Pancreas (tissue), 10 donors: Measurements from ENCODE around the gene HIKESHI. TPM values are rescaled to one million over a fixed set of nuclear protein-coding genes. Genes with fewer than 3 reads are reported as not detected.
A peak's percentile ranks its signal among the peaks of the same experiment; 100 is the strongest.

Experiments
- ATAC-seq, 4 donors: fragments of 200-7000 bp; cut with Tn5 transposase; one replicate each; pipeline versions ENCODE4 v1.8.0 to v1.9.1; 2020; ENCODE audit warnings: mild to moderate bottlenecking in 4 of 4, moderate library complexity in 4 of 4
- DNase-seq, 6 donors: peaks; one replicate each; pipeline ENCODE4 v3.0.0-alpha.2; 2020
- FAIRE-seq: peaks from 2 replicates; lab custom pipeline; 2012; peaks lifted over from hg19 to GRCh38; lab: Jason Lieb, UNC
- H3K27ac ChIP-seq, 4 donors: fragments of 200-600 bp; sonication (generic); 1 replicate in 3 of 4; 2 replicates in 1 of 4; pipeline versions ENCODE4 v1.5.0 to v1.8.0; 2020
- H3K27me3 ChIP-seq, 4 donors: fragments of 200-600 bp; one replicate each; pipeline ENCODE4 v1.8.0; 2021
- H3K36me3 ChIP-seq, 3 donors: fragments of 200-600 bp; sonication (generic) in 1 of 3; one replicate each; pipeline versions ENCODE4 v1.5.0 to v1.8.0; 2020 to 2021
- H3K4me1 ChIP-seq, 3 donors: fragments of 200-600 bp; one replicate each; pipeline ENCODE4 v1.8.0; 2021
- H3K4me3 ChIP-seq, 4 donors: fragments of 200-600 bp; sonication (generic) in 2 of 4; one replicate each; pipeline versions ENCODE4 v1.5.0 to v1.8.0; 2020 to 2021
- H3K9me3 ChIP-seq, 4 donors: fragments of 200-600 bp; one replicate each; pipeline ENCODE4 v1.8.0; 2021
- CTCF ChIP-seq, 4 donors: fragments of 200-600 bp; sonication (generic) in 3 of 4; IDR thresholded peaks; one replicate each; pipeline versions ENCODE4 v1.5.0 to v1.8.0; 2021; ENCODE audit warnings: antibody characterized with exemption in 4 of 4
- WGBS, 2 donors: extraction: QIAGEN DNeasy Blood & Tissue Kit; methylation state at CpG; one replicate each; pipeline ENCODE4 v1.1.7; 2013; 5-methylcytosine and 5-hydroxymethylcytosine counted together
- intact Hi-C, 3 donors: fragments of 100-400 bp; cut with DNase I; formaldehyde crosslinking; loops; one replicate each; pipeline versions ENCODE4 v1.11.1 to v1.14.2; 2022
- polyA plus RNA-seq, 2 donors: library from polyadenylated mRNA; stranded (reverse); fragments of 200-250 nt; gene quantifications; one replicate each; pipeline ENCODE4 v1.2.3, GENCODE V29; 2013
- total RNA-seq, 6 donors: library from RNA; stranded (reverse); fragmentation: NEBNext Ultra II Directional in 4 of 6; extraction: Animal tissue kit (Norgen Biotek cat#: 25700) in 4 of 6; gene quantifications; one replicate each; pipeline versions ENCODE4 v1.2.1 to v1.2.4, GENCODE V29; 2021 to 2023
- donor health status: healthy with polysubstance abuse.
- donor health status: DM: no; HTN: no; CAD: no; lungs with moderate emphysema.
- donor health status: DM: no; HTN: no; CAD: no.
- donor health status: control.
- donor health status: control.
- donor health status: Bipolar disorder and iron deficiency.
- donor health status: DM: yes; HTN: yes; CAD: no.
- donor health status: DM: no; HTN: no; CAD: no.
- donor health status: DM: no; HTN: no; CAD: no.
- donor health status: DM: yes; HTN: yes; CAD: no.

The HIKESHI gene
- total and polyA plus RNA-seq, 8 donors, result 7.8 to 22.5 (median 10.7) TPM

DNA sequence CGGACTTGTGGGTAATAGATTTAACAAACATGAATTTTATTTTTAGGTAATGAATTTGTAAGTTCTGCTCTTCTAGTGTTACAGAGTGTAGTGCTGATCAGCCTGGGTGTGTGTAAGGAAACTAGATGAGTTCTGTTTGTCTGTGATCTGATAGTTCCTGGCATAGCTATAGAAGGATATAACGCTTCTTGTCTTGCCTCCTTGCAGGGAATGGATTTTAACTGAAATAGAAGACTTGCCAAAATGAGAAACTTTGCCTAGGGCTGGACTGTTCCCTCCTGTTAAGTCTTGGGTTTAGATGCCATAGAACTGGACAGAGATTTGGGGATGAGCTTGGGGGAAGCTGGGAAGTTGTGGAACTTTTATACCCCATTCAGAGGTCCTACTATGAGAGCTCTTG lies 84.2 kb downstream of the HIKESHI start:
- Histone ChIP-seq H3K4me3 (no peak overlapping the region), H3K27me3 (no peaks in the 10 kb centered on the region), H3K27ac (no peak overlapping the region), H3K4me1 (no peaks in the 10 kb centered on the region), H3K36me3 (no peaks in the 10 kb centered on the region), H3K9me3 (no peaks in the 10 kb centered on the region)
- intact Hi-C loops, result no loop called here
- ATAC-seq (no peak), FAIRE-seq (no peak), DNase-seq (no peak)
- TF ChIP-seq CTCF (IDR thresholded peaks at IDR 0.05), result no peak
- WGBS, 2 donors, result 90 to 91% methylated on average over 2 of the region's 2 CpGs

DNA sequence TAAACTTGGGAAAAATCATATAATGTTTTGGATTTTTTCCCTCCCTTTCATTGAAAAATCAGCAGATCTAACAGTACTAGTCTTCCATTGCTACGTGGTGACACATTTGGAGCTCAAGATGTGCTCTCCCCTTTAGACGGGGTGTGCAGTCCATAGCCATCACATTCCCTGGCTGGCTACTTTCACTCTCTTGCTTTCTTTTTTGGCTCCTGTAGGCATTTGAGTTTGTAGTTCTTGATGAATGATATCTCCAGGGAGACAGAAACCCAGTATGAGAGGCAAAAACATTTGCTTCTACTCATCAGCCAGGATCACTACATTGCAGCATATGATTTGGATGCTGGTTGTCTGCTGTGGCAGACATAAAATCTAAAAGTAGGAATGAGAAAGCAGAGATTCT lies 84.7 kb downstream of the HIKESHI start:
- WGBS, 2 donors, result 86 to 92% methylated on average over 2 of the region's 2 CpGs
- Histone ChIP-seq H3K4me3 (no peak overlapping the region), H3K27ac (no peak overlapping the region), H3K4me1 (no peaks in the 10 kb centered on the region), H3K9me3 (no peaks in the 10 kb centered on the region), H3K36me3 (no peaks in the 10 kb centered on the region), H3K27me3 (no peaks in the 10 kb centered on the region)
- DNase-seq (no peak), FAIRE-seq (no peak), ATAC-seq (no peak)
- intact Hi-C loops, result no loop called here
- TF ChIP-seq CTCF (IDR thresholded peaks at IDR 0.05), result no peak

- no peaks in the 10 kb centered on the region for H3K4me1 ChIP-seq
- no peaks in the 10 kb centered on the region for H3K9me3 ChIP-seq
- intact Hi-C loops, result no loop called here
- DNase-seq (no peak), FAIRE-seq (no peak), ATAC-seq (peak in 2 of 4 donors; percentile 63 to 64)
- H3K4me3 ChIP-seq, result no peak overlapping the region
- no peak for TF ChIP-seq CTCF (IDR thresholded peaks at IDR 0.05)
- H3K27ac ChIP-seq, result no peak overlapping the region
- H3K27me3 ChIP-seq, result no peaks in the 10 kb centered on the region
- WGBS, 2 donors, result 53 to 62% methylated on average over 4 of the region's 4 CpGs
- no peaks in the 10 kb centered on the region for H3K36me3 ChIP-seq
Measured at GRCh38 chr11:86388198-86388597, 86.2 kb downstream of the HIKESHI start.

DNA sequence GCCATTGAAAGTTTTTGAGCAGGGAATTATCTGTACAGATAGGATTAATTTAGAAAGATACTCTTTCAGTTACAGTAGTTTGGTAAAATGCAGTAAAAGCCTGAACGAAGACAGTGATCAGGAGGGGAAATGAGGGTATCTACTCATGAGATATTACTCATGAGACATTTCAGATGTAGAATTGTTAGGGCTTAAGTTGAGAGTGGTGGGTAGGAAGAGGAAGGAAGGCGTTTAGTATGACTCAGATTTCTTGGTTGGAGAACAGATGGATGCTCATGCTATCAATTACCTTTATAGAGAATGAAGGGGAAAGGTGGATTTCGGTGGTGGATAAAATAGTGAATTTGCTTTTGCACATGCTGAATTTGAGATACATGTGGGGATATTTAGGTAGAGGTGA lies 88.4 kb downstream of the HIKESHI start:
- ATAC-seq (no peak), FAIRE-seq (no peak), DNase-seq (no peak)
- no peaks in the 10 kb centered on the region for H3K4me1 ChIP-seq
- 81 to 86% methylated on average over 3 of the region's 3 CpGs for WGBS, 2 donors
- no peak for TF ChIP-seq CTCF (IDR thresholded peaks at IDR 0.05)
- H3K36me3 ChIP-seq, result no peaks in the 10 kb centered on the region
- H3K27me3 ChIP-seq, result no peaks in the 10 kb centered on the region
- H3K27ac ChIP-seq, result no peak overlapping the region
- H3K4me3 ChIP-seq, result no peak overlapping the region
- intact Hi-C loops, result no loop called here
- H3K9me3 ChIP-seq, result no peaks in the 10 kb centered on the region

DNA sequence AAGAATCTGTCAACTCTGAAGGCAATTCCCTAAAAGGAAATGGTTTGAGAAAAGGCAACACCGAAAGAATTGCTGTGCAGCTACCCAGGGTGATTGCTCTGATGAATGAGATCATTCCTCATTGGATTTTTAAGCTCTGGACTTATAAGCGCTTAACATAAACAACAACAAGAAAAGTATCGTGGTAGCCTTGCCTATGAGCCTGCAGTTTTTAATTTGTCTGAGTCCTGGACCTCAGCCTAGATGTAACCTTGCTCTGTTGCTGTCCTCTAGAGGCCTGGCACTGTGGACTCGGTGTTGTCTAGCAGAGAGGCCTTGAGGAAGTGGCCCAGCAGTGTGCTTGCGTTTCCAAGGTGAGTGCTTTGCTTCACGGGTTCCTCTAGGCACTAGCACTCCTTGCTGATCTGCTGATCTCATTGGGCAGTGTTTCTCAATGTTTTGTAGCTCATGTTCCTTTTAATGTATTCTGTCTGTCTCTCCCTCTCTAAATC lies 93.1 kb downstream of the HIKESHI start:
- H3K36me3 ChIP-seq, result no peaks in the 10 kb centered on the region
- FAIRE-seq (no peak), ATAC-seq (peak in 3 of 4 donors; percentile 54 to 79 (median 58)), DNase-seq (no peak)
- intact Hi-C loops, result no loop called here
- no peaks in the 10 kb centered on the region for H3K27me3 ChIP-seq
- no peaks in the 10 kb centered on the region for H3K9me3 ChIP-seq
- 45 to 46% methylated on average over 6 of the region's 6 CpGs for WGBS, 2 donors
- H3K4me1 ChIP-seq, result no peaks in the 10 kb centered on the region
- H3K27ac ChIP-seq, result no peak overlapping the region
- TF ChIP-seq CTCF (IDR thresholded peaks at IDR 0.05), result no peak
- no peak overlapping the region for H3K4me3 ChIP-seq

Other genes with a start within 250 kb of the HIKESHI start
- 10 to 100 TPM; 34.5 to 90.9 (median 58.1) TPM for gene PICALM, start 233.2 kb upstream of the HIKESHI start, total RNA-seq
- gene PICALM, start 233.2 kb upstream of the HIKESHI start, polyA plus RNA-seq, result 10 to 100 TPM; 23.3 to 48.1 TPM
- 10 to 100 TPM in 1 of 6 donors, 1 to 10 TPM in 5; 5.1 to 12.0 (median 8.3) TPM for gene EED, start 57.5 kb upstream of the HIKESHI start, total RNA-seq
- gene EED, start 57.5 kb upstream of the HIKESHI start, polyA plus RNA-seq, result 10 to 100 TPM; 11.5 to 14.0 TPM
- gene CCDC81, start 72.6 kb downstream of the HIKESHI start, total RNA-seq, result under 1 TPM in 5 of 6 donors, not detected in 1; 0.09 to 0.43 (median 0.28) TPM
- under 1 TPM; 0.76 to 0.77 TPM for gene CCDC81, start 72.6 kb downstream of the HIKESHI start, polyA plus RNA-seq